ENCODE data around the gene ZNF397. TPM values are rescaled to one million over a fixed set of nuclear protein-coding genes. Genes with fewer than 3 reads are reported as not detected.

Gene ZNF397
- total and polyA plus RNA-seq, 2 donors (not counting 3 experiments of a cell fraction or from before 2014, with no cell fraction given), result 1.5 to 5.5 TPM

GRCh38 chr18:35220424-35220823 is 20.4 kb upstream of the ZNF397 start:
- no TSS peak for BruUV-seq (replicated peaks)
- POLR2A ChIA-PET, result no interaction called here

More at GRCh38 chr18:35220424-35220823, 20.4 kb upstream of the ZNF397 start:
- Histone ChIP-seq H3K4me2 (ENCODE audit: insufficient read depth, low read length) (no peak overlapping the region), H3K27me3 (ENCODE audit: control insufficient read depth in 2 of 2, insufficient read depth in 2 of 2, low read length in 2 of 2) (peaks cover under 1 to 1% of the 10 kb centered on the region in 2 experiments), H3K36me3 (ENCODE audit: control insufficient read depth in 2 of 2, extremely low read depth in 1 of 2, insufficient read depth in 2 of 2, low read length in 2 of 2) (no peaks in the 10 kb centered on the region), H3K4me1 (ENCODE audit: control insufficient read depth, extremely low read depth, insufficient read depth, low read length) (no peaks in the 10 kb centered on the region), H3K9ac (replicated peaks; ENCODE audit: extremely low read depth, insufficient read depth, low read length) (no peak overlapping the region), H3K4me3 (replicated peaks in 1 of 3; ENCODE audit: insufficient read depth in 1 of 3, low read depth in 1 of 3, low read length in 3 of 3) (no peak overlapping the region), H3K79me2 (ENCODE audit: control insufficient read depth, insufficient read depth, low read length) (no peaks in the 10 kb centered on the region), H4K20me1 (replicated peaks; ENCODE audit: control insufficient read depth, extremely low read depth, insufficient read depth, low read length) (no peaks in the 10 kb centered on the region), H2AFZ (ENCODE audit: low read depth, low read length) (no peak overlapping the region), H3K9me1 (replicated peaks; ENCODE audit: control insufficient read depth, extremely low read depth, insufficient read depth, low read length) (no peaks in the 10 kb centered on the region), H3K27ac (ENCODE audit: insufficient read depth, low read depth, low read length) (no peak overlapping the region), H3K9me3 (replicated peaks; ENCODE audit: control insufficient read depth, insufficient read depth, low read length) (no peaks in the 10 kb centered on the region)
- intact Hi-C loops (cut with micrococcal nuclease) (no loop called here), dilution Hi-C loops (cut with MboI; ENCODE audit: extremely low pct_ligation_motif_present, low sequenced_read_pairs) (no loop called here)
- CTCF ChIA-PET, result no interaction called here
- DNase-seq (ENCODE audit: low read depth, low spot score) (no peak), FAIRE-seq (no peak)
- no peak for TF ChIP-seq CTCF (IDR thresholded peaks at IDR 0.05; ENCODE audit: extremely low read depth in 1 of 2, insufficient read depth in 1 of 2, low read depth in 1 of 2, low read length in 2 of 2)
- no peak for TF ChIP-seq POLR2AphosphoS5 (IDR thresholded peaks at IDR 0.05; ENCODE audit: insufficient read depth, low read depth, low read length)
- TF ChIP-seq FOS (IDR thresholded peaks at IDR 0.05; ENCODE audit: borderline replicate concordance, insufficient read depth, low read length), result no peak
- no peak for TF ChIP-seq MAX (IDR thresholded peaks at IDR 0.05; ENCODE audit: insufficient read depth, insufficient read length)
- no peak for TF ChIP-seq JUN (IDR thresholded peaks at IDR 0.05; ENCODE audit: borderline replicate concordance, insufficient read depth, insufficient read length, low read depth)
- TF ChIP-seq GATA2 (IDR thresholded peaks at IDR 0.05; ENCODE audit: insufficient read depth, insufficient read length, low read depth, low read length), result no peak
- TF ChIP-seq POLR2A (IDR thresholded peaks at IDR 0.05; ENCODE audit: low read depth, low read length), result no peak
- no peak for TF ChIP-seq MYC (IDR thresholded peaks at IDR 0.05; ENCODE audit: low read depth, low read length)
- no peak for TF ChIP-seq EZH2 (IDR thresholded peaks at IDR 0.05; ENCODE audit: borderline replicate concordance, low read depth, low read length, severe bottlenecking)

Measured in endothelial cell of umbilical vein (primary cell).